Activated naive CD4-positive, alpha-beta T cell treated with anti-CD3 and anti-CD28 coated beads, Interleukin-2, amount 50 U/mL, for 72 hours (primary cell): Measurements from ENCODE around the gene PLG. TPM values are rescaled to one million over a fixed set of nuclear protein-coding genes. Genes with fewer than 3 reads are reported as not detected.
"Not testable (repeated sequence)": the region's sequence is repeated elsewhere in the genome, so short reads cannot be mapped to it uniquely, and the experiment has no call there.

Source experiments
- ATAC-seq, 2 donors: fragments of 150-1000 bp; cut with Tn5 transposase; 2 replicates each; pipeline ENCODE4 v1.10.0; 2021; ENCODE audit warnings: mild to moderate bottlenecking in 2 of 2, moderate library complexity in 2 of 2
- DNase-seq, 2 donors: peaks; one replicate each; pipeline ENCODE4 v3.0.0; 2021 to 2022; ENCODE audit warnings: low spot score in 2 of 2
- H3K27ac Mint-ChIP-seq, 2 donors: one replicate each; pipeline ENCODE4 v1.8.0; 2022; ENCODE audit warnings: mild to moderate bottlenecking in 2 of 2, mixed read lengths in 2 of 2
- H3K36me3 Mint-ChIP-seq, 2 donors: one replicate each; pipeline ENCODE4 v1.8.0; 2022; ENCODE audit warnings: mixed read lengths in 2 of 2
- H3K9me3 Mint-ChIP-seq, 2 donors: one replicate each; pipeline ENCODE4 v1.8.0; 2022; ENCODE audit warnings: mixed read lengths in 2 of 2
- total RNA-seq, 2 donors: library from RNA; stranded (reverse); gene quantifications; one replicate each; pipeline ENCODE4 v1.2.3, GENCODE V29; 2022

PLG gene
- total RNA-seq, 2 donors from 2014 or later: not detected

- DNase-seq (no peak), ATAC-seq (no peak)
- Mint-ChIP-seq H3K9me3 (peaks cover 0 to 3% of the 10 kb centered on the region in 2 donors), H3K27ac (no peak overlapping the region), H3K36me3 (no peaks in the 10 kb centered on the region)
These were observed 53.1 kb downstream of the PLG start for GRCh38 chr6:160755165-160755564.

GRCh38 chr6:160756021-160756420, 54.0 kb downstream of the PLG start:
- DNase-seq (no peak), ATAC-seq (no peak)
- H3K9me3 Mint-ChIP-seq: peaks cover 0 to 3% of the 10 kb centered on the region in 2 donors
- no peak overlapping the region for H3K27ac Mint-ChIP-seq
- H3K36me3 Mint-ChIP-seq: no peaks in the 10 kb centered on the region

- peaks cover 0 to 7% of the 10 kb centered on the region in 2 donors for H3K9me3 Mint-ChIP-seq
- DNase-seq (no peak), ATAC-seq (no peak)
- no peak overlapping the region for H3K27ac Mint-ChIP-seq
- no peaks in the 10 kb centered on the region for H3K36me3 Mint-ChIP-seq
These were observed 54.8 kb downstream of the PLG start for GRCh38 chr6:160756871-160757270.

- no peaks in the 10 kb centered on the region for H3K36me3 Mint-ChIP-seq
These were observed 62.8 kb downstream of the PLG start for GRCh38 chr6:160764847-160765246.

GRCh38 chr6:160765412-160765811, 63.4 kb downstream of the PLG start:
- Mint-ChIP-seq H3K36me3 (no peaks in the 10 kb centered on the region), H3K9me3 (peaks cover 0 to 4% of the 10 kb centered on the region in 2 donors), H3K27ac (no peak overlapping the region)
- no peak for ATAC-seq
- DNase-seq: no peak

More at GRCh38 chr6:160764847-160765246, 62.8 kb downstream of the PLG start:
- ATAC-seq: no peak
- no peak for DNase-seq
- no peak overlapping the region for H3K27ac Mint-ChIP-seq
- H3K9me3 Mint-ChIP-seq: peaks cover 0 to 4% of the 10 kb centered on the region in 2 donors

GRCh38 chr6:160766657-160766988, 64.6 kb downstream of the PLG start:
- ATAC-seq: no peak
- no peak for DNase-seq
- no peak overlapping the region for H3K27ac Mint-ChIP-seq
- no peaks in the 10 kb centered on the region for H3K36me3 Mint-ChIP-seq
- H3K9me3 Mint-ChIP-seq: peaks cover 0 to 2% of the 10 kb centered on the region in 2 donors

GRCh38 chr6:160766989-160767646, 65.1 kb downstream of the PLG start:
- Mint-ChIP-seq H3K27ac (no peak overlapping the region), H3K36me3 (no peaks in the 10 kb centered on the region), H3K9me3 (no peaks in the 10 kb centered on the region)
- ATAC-seq (peak; percentile 54 to 94), DNase-seq (peak in 1 of 2 donors; percentile 69)

GRCh38 chr6:160767647-160768019, 65.6 kb downstream of the PLG start:
- Mint-ChIP-seq H3K9me3 (no peaks in the 10 kb centered on the region), H3K36me3 (no peaks in the 10 kb centered on the region), H3K27ac (no peak overlapping the region)
- ATAC-seq: peak in 1 of 2 donors; percentile 21
- DNase-seq: no peak

GRCh38 chr6:160768101-160768500, 66.1 kb downstream of the PLG start:
- no peaks in the 10 kb centered on the region for H3K36me3 Mint-ChIP-seq
- H3K9me3 Mint-ChIP-seq: no peaks in the 10 kb centered on the region
- H3K27ac Mint-ChIP-seq: no peak overlapping the region
- ATAC-seq: no peak
- no peak for DNase-seq

GRCh38 chr6:160774399-160774798, 72.4 kb downstream of the PLG start:
- DNase-seq (no peak), ATAC-seq (no peak)
- Mint-ChIP-seq H3K9me3 (no peaks in the 10 kb centered on the region), H3K36me3 (no peaks in the 10 kb centered on the region), H3K27ac (no peak overlapping the region)

GRCh38 chr6:160775792-160776580, 73.9 kb downstream of the PLG start:
- H3K36me3 Mint-ChIP-seq: no peaks in the 10 kb centered on the region
- DNase-seq: no peak
- ATAC-seq: no peak
- H3K27ac Mint-ChIP-seq: no peak overlapping the region
- H3K9me3 Mint-ChIP-seq: no peaks in the 10 kb centered on the region

- not testable (repeated sequence) for H3K27ac Mint-ChIP-seq, DNase-seq, ATAC-seq, H3K36me3 Mint-ChIP-seq, H3K9me3 Mint-ChIP-seq
These were observed 77.1 kb downstream of the PLG start for GRCh38 chr6:160779095-160779494.

GRCh38 chr6:160780656-160781055, 78.6 kb downstream of the PLG start:
- DNase-seq, H3K27ac Mint-ChIP-seq, ATAC-seq, H3K9me3 Mint-ChIP-seq, H3K36me3 Mint-ChIP-seq: not testable (repeated sequence)

GRCh38 chr6:160781298-160781697, 79.3 kb downstream of the PLG start:
- Mint-ChIP-seq H3K36me3 (no peaks in the 10 kb centered on the region), H3K9me3 (no peaks in the 10 kb centered on the region), H3K27ac (no peak overlapping the region)
- DNase-seq: no peak
- ATAC-seq: no peak

- DNase-seq: no peak
- H3K9me3 Mint-ChIP-seq: no peaks in the 10 kb centered on the region
- no peak for ATAC-seq
- no peak overlapping the region for H3K27ac Mint-ChIP-seq
- no peaks in the 10 kb centered on the region for H3K36me3 Mint-ChIP-seq
These were observed 80.2 kb downstream of the PLG start for GRCh38 chr6:160782228-160782627.

- DNase-seq: no peak
- ATAC-seq: no peak
- H3K36me3 Mint-ChIP-seq: peaks cover 8% of the 10 kb centered on the region in 2 donors
- no peak overlapping the region for H3K27ac Mint-ChIP-seq
- H3K9me3 Mint-ChIP-seq: peaks cover 0 to 6% of the 10 kb centered on the region in 2 donors
These were observed 81.7 kb downstream of the PLG start for GRCh38 chr6:160783741-160784140.

- H3K36me3 Mint-ChIP-seq: peaks cover 9 to 18% of the 10 kb centered on the region in 2 donors
- DNase-seq, H3K27ac Mint-ChIP-seq, ATAC-seq: not testable (repeated sequence)
- H3K9me3 Mint-ChIP-seq: peaks cover 0 to 23% of the 10 kb centered on the region in 2 donors
These were observed 86.1 kb downstream of the PLG start for GRCh38 chr6:160788126-160788525.

GRCh38 chr6:160788806-160789205, 86.8 kb downstream of the PLG start:
- ATAC-seq (peak in 1 of 2 donors; percentile 29), DNase-seq (no peak)
- Mint-ChIP-seq H3K27ac (peak overlapping the region in 1 of 2 donors; percentile 15), H3K9me3 (peaks cover 0 to 23% of the 10 kb centered on the region in 2 donors), H3K36me3 (peaks cover 9 to 18% of the 10 kb centered on the region in 2 donors)
